Stomach (tissue), 4 donors: ENCODE results near the gene SSMEM1.
"Not testable (repeated sequence)": the region's sequence is repeated elsewhere in the genome, so short reads cannot be mapped to it uniquely, and the experiment has no call there.

Experiments used
- EP300 ChIP-seq: sonication (generic); formaldehyde crosslinking; IDR thresholded peaks from one replicate; pipeline ENCODE4 v1.6.1; 2017; ENCODE audit warnings: antibody characterized with exemption
- POLR2A ChIP-seq, 4 donors: fragments of 450-650 bp; IDR thresholded peaks; one replicate each; pipeline ENCODE4 v1.6.1; 2016; ENCODE audit warnings: antibody characterized with exemption in 4 of 4, control low read depth in 2 of 4, mild to moderate bottlenecking in 1 of 4, moderate library complexity in 1 of 4
- POLR2AphosphoS5 ChIP-seq, 3 donors: sonication (generic); formaldehyde crosslinking; IDR thresholded peaks; one replicate each; pipeline ENCODE4 v1.6.1; 2016; ENCODE audit warnings: antibody characterized with exemption in 3 of 3
- TF ChIP-seq, protein P1 (sequence below), 7 experiments: fragments of 450-650 bp in 4 of 7; fragments of 200-600 bp in 3 of 7; sonication (generic) in 3 of 7; IDR thresholded peaks; one replicate each; pipeline ENCODE4 v1.5.1; 2016 to 2019; ENCODE audit warnings: antibody characterized with exemption in 7 of 7, control low read depth in 2 of 7, mild to moderate bottlenecking in 1 of 7

DNA sequence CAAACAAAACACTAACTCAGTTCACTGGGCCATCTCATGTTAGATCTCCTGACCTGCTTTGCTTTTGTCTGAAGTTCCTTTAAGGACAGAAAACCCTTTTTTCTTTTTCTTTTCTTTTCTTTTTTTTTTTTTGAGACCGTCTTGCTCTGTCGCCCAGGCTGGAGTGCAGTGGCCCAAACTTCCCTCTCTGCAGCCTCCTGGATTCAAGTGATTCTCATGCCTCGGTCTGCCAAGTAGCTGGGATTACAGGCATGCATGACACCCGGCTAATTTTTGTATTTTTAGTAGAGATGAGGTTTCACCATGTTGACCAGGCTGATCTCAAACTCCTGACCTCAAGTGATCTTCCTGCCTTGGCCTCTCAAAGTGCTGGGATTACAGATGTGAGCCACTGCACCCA is 28.7 kb downstream of the SSMEM1 start:
- TF ChIP-seq, protein P1, sequence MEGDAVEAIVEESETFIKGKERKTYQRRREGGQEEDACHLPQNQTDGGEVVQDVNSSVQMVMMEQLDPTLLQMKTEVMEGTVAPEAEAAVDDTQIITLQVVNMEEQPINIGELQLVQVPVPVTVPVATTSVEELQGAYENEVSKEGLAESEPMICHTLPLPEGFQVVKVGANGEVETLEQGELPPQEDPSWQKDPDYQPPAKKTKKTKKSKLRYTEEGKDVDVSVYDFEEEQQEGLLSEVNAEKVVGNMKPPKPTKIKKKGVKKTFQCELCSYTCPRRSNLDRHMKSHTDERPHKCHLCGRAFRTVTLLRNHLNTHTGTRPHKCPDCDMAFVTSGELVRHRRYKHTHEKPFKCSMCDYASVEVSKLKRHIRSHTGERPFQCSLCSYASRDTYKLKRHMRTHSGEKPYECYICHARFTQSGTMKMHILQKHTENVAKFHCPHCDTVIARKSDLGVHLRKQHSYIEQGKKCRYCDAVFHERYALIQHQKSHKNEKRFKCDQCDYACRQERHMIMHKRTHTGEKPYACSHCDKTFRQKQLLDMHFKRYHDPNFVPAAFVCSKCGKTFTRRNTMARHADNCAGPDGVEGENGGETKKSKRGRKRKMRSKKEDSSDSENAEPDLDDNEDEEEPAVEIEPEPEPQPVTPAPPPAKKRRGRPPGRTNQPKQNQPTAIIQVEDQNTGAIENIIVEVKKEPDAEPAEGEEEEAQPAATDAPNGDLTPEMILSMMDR (IDR thresholded peaks at IDR 0.05): not testable (repeated sequence)
- not testable (repeated sequence) for TF ChIP-seq POLR2A (IDR thresholded peaks at IDR 0.05); POLR2AphosphoS5 (IDR thresholded peaks at IDR 0.05); EP300
